ENCODE data around the gene ZNF84.

The ZNF84 gene

DNA sequence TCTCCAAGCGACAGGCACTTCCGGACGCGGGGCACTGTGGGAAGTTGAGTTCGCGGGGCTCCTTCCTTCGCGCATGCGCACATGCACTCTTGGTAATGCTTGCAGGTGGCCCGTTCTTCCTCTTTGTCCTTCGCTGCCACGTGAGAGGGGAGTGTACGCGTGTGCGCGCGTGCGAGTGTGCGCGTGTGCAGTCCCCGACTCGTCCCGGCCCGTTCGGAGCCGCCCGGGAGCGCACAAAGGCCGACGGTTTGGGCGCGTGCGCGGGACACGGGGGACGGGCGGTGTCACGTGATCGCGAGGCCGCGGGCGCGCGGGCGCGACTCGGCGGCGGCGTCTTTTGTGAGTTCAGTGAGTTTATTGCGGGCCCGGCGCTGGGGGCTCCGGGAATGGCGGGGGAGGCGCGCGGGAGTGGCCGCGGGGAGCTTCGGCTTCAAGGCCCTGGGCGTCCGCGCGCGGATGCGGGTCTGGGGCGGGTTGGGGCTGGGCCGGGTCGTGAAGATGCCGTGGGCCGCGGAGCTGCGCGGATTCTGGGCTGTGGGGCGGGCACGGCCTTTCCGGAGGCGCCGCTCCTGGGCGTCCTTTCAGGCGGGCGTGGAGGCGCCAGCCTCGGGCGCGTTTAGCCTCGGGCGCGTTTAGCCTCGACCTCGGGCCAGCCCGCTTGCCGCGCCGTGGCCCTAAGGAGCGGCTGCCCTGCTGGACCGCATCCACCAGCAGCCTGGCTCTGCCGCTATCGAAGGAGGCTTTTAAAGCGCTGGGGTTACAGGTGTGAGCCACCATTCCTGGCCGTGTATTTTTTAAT lies at the start of gene ZNF84:
TSS of gene ZNF84 (plus strand) at position 303 of the 799 bp plus-strand sequence. CDS start 3,959 bp downstream, outside the sequence.
- peak; percentile 97 for DNase-seq (ENCODE audit: low read depth)

DNA sequence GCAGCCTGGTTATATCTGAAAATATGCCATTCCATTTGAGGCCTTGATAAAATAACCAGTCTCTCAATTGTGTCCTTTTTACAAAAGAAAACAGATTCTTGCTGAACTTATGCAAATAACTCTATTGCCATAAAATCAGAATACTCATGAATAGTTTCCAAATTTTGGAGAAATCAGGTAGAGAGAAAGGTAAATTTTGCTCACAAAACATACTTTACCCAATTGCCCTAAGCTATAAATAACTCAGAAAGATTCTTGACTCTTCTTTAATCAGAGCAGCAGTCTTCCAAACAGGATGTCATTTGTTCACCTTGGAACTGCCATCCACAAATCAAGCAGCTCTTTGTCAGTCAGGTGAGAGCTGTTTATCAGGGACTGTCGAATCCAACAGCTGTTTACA lies 38.6 kb upstream of the ZNF84 start:
- DNase-seq (ENCODE audit: low read depth): no peak

DNA sequence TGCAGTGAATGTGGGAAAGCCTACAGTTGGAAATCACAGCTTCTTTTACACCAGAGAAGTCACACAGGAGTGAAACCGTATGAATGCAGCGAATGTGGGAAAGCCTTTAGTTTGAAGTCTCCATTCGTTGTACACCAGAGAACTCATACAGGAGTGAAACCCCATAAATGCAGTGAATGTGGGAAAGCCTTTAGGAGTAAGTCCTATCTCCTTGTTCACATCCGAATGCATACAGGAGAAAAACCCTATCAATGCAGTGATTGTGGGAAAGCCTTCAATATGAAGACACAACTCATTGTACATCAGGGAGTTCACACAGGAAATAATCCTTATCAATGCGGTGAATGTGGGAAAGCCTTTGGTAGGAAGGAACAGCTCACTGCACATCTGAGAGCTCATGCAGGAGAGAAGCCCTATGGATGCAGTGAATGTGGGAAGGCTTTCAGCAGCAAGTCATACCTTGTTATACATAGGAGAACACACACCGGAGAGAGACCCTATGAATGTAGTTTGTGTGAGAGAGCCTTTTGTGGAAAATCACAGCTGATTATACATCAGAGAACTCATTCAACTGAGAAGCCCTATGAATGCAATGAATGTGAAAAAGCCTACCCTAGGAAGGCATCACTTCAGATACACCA lies 26.5 kb upstream of the ZNF84 start:
- DNase-seq (ENCODE audit: low read depth): no peak

DNA sequence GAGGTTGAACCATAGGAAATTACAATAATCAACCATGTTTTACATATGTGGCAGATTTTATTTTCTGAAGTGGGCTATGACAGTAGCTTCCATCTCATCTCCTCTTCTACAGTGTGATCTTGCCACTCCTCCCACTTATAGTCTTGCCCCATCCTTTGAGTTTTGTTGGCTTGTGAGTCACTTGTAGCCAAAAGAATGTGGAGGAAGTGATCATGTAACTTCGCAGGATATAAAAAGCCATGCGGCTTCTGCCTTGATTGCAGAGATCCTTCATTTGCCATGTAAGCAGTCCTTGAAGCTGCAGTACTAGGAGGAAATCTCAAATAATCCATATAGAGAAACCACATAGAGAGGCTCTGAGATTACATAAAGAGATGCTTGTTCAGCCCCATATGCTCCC lies 13.7 kb upstream of the ZNF84 start:
- no peak for DNase-seq (ENCODE audit: low read depth)

DNA sequence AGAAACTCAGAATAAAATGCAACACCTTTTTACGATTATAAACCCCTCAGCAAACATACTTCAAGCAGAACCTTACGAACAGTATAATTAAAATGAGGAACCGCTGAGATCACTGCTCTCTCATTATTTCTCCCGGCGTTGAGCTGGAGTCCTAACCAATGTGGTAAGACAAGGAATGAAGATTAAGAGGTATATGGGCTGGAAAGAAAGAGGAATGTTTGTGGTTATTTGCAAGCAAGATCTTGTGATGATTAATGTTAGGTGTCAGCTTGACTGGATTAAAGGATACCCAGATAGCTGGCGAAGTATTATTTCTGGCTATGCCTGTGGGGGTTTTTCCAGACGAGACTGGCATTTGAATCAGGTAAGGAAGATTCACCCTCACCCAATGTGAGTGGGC lies 10.3 kb upstream of the ZNF84 start:
- no peak for DNase-seq (ENCODE audit: low read depth)

DNA sequence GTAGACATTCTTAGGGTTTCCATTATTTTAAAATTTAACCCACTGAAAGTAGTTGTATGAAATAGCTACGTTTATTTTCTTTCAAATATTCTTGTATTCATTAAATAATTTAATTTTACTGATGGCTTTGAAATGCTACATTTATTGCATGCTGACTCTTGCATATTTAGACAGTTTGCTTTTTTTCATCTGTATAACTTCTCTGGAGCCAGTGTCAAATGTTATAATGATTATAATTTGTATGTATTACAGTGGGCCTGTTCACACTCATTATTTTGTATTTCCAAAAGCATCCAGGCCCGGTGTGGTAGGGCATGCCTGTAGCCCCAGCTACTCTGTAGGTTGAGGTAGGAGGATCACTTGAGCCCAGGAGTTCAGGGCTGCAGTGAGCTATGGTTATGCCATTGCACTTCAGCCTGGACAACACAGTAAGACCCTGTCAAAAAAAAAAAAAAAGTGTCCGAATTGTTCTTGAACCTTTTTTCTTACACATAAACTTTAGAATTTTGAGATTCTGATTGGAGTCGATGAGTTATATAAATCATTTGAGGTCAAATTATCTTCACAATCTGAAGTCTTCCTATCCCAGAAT lies 905 bp downstream of the ZNF84 start:
- no peak for DNase-seq (ENCODE audit: low read depth)

DNA sequence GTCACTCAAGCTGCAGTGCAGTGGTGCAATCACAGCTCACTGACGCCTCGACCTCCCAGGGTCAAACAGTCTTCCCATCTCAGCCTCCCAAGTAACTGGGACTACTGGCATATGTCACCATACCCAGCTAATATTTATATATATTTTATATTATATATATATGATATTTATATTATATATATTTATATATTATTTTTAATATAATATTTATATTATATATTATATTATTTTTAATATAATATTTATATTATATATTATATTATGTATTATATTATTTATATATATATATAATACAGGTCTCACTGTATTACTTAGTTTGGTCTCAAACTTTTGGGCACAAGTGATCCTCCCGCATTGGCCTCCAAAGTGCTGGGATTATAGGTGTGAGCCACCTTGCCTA lies 9.4 kb downstream of the ZNF84 start:
- DNase-seq (ENCODE audit: low read depth): no peak

- no peak for DNase-seq (ENCODE audit: low read depth)
Observed at GRCh38 chr12:133057446-133057845, 20.1 kb downstream of the ZNF84 start.

DNA sequence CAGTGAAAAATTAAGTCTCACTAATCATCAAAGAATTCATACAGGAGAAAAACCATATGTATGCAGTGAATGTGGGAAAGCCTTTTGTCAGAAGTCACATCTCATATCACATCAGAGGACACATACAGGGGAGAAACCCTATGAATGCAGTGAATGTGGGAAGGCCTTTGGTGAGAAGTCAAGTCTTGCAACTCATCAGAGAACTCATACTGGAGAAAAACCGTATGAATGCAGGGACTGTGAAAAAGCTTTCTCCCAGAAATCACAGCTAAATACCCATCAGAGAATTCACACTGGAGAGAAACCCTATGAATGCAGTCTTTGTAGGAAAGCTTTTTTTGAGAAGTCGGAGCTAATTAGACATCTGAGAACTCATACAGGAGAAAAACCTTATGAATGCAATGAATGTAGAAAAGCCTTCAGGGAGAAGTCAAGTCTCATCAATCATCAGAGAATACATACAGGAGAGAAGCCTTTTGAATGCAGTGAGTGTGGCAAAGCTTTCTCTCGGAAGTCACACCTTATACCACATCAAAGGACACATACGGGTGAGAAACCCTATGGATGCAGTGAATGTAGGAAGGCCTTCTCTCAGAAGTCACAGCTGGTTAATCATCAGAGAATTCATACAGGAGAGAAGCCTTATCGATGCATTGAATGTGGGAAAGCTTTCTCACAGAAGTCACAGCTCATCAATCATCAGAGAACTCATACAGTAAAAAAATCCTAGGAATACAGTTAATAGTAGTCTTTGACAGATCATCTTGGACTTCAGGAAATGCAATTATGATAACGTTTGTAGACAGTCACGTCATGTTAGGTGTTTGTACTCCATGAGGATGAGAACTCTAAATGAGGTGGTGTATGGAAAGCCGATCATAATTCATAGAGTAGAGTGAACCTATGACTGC lies 21.1 kb downstream of the ZNF84 start:
- DNase-seq (ENCODE audit: low read depth): no peak

DNA sequence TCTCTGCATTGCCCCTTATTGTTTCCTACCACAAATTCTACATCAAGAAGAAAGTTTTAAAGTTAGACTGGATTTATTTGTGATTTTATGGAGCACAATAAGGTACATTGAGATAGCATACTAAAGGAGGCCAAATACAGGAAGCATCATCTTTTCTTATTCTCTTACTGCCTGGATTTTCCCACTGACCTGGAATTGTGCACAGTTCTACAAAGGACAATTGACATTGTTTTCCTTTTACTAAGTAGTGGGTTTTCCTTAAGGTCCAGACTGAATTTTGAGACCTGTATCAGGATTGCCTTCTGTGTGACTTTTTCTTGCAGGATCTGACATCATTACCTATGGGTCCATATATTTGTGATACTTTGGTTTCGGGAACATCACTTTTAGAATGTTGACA lies 24.6 kb downstream of the ZNF84 start:
- DNase-seq (ENCODE audit: low read depth): no peak

DNA sequence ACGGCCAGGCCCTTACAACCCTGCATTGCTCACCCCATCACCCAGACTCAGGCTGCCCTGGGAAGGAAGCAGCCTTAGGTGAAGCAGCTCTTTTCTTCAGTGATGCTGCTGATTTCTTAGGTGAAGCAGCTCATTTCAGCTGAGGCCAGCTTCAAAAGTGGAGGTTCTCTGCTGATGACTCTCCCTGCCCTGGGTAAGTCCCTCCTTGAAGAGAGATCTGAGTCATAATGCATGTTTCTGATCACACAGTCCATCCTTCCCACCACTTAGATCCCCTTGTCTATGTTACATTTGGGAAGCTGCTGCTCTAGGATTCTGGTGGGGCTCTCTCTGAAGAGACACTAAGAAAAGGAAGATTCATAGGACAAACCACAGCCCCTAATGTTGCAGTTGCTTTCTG lies 26.2 kb downstream of the ZNF84 start:
- DNase-seq (ENCODE audit: low read depth): no peak

DNA sequence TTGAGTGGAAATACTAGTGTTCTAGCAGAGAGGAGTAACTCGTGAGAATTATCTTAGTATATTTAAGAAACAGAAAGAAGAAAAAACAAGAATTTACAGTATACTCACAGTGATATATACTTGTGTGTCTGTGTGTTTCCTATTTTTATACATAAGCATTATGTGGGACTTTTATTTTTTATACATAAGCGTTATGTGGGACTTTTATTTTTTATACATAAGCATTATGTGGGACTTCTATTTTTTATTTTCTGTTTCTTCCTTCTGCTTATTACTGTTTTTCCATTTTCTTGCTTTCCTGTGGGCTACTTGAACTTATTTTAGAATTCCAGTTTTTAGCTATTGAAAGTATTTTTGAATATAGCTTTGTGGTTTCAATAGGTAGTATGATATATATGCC lies 36.5 kb downstream of the ZNF84 start:
- DNase-seq (ENCODE audit: low read depth): no peak

GRCh38 chr12:133080026-133080367 lies 42.7 kb downstream of the ZNF84 start:
- peak; percentile 95 for DNase-seq (ENCODE audit: low read depth)

GRCh38 chr12:133080368-133081158 lies 43.3 kb downstream of the ZNF84 start, which contains the start of gene ZNF140:
Gene ZNF140, plus strand, starts transcription at chr12:133080923. Its CDS starts 398 bp downstream, at chr12:133081321.
- DNase-seq (ENCODE audit: low read depth): peak; percentile 91

DNA sequence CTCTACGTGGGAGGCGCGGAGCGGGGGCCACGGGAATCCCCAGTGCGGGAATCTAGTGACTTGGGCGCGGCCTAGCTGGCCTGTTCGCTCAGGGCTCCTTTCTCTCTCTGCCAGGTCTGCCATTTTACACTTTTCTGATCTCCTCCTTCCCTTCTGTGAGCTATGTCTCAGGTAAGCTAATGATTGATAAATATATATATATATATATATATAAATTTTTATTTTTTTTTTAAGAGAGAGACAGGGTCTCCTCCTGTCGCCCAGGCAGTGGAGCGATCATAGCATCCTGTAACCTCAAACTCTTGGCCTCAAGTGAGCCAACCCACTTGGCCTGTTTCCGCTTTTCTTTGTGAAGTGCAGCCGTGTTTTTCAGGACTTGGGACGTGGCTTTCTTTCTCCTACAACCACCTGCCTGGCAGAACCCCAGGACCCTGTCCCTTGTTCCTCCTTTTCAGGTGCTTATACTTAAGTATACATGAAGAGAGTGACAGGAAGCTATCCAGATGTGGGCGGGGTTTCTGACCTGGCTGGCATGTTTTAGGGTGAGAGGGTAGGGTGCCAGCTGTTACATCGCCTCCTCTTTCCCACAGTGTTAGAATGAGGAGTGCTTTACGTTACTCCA lies 44.0 kb downstream of the ZNF84 start:
- no peak for DNase-seq (ENCODE audit: low read depth)

DNA sequence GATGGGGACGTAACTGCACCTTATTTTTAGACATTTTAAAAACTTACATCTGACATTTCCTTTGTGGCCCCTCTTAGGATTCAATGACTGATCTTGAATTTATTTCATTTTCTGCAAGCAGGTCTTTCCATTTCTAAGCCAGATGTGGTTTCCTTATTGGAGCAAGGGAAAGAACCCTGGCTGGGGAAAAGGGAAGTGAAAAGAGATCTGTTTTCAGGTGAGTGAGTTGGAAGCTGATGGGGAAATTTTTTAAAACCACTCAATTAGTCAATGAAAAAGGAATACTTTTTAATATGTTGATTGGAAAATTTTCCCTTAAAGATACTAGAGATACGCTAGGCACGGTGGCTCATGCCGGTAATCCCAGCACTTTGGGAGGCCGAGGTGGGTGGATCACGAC lies 46.0 kb downstream of the ZNF84 start:
- no peak for DNase-seq (ENCODE audit: low read depth)

- no peak for DNase-seq (ENCODE audit: low read depth)
Observed at GRCh38 chr12:133105620-133106019, 68.3 kb downstream of the ZNF84 start.

DNA sequence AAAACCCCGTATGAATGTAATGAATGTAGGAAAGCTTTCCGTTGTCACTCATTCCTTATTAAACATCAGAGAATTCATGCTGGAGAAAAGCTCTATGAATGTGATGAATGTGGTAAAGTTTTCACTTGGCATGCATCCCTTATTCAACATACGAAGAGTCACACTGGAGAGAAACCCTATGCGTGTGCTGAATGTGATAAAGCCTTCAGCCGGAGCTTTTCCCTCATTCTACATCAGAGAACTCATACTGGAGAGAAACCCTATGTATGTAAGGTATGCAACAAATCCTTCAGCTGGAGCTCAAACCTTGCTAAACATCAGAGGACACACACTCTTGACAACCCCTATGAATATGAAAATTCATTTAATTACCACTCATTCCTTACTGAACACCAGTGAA lies 68.9 kb downstream of the ZNF84 start:
- DNase-seq (ENCODE audit: low read depth): no peak

DNA sequence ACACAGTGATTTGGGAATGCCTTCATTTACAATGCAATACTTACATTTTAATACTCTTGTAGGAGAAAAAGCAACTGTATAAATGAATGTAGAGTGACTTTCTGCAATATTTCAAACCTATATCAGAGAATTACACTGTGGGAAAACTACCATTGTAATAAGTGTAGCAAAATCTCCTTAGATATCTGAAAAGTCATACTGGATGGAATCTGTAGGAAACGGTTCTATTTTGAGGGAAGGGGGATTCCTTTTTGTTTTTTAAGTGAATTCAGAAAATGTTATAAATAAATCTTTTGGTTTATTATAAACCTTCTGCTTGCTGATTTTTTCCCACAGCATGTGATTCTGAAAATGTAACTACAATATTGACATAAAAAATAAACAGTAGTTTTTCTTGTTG lies 69.8 kb downstream of the ZNF84 start:
- DNase-seq (ENCODE audit: low read depth): no peak

GRCh38 chr12:133108150-133108549 lies 70.8 kb downstream of the ZNF84 start:
- no peak for DNase-seq (ENCODE audit: low read depth)

Data from activated T-cell treated with anti-CD3 and anti-CD28 coated beads for 24 hours (primary cell).